COLO668 (cell line): Measurements from ENCODE around the gene APOH.

Source experiments
- DNase-seq: peaks from one replicate; lab custom pipeline; 2025; ENCODE audit not compliant: unreplicated experiment; lab: John Stamatoyannopoulos, UW

Gene APOH

DNA sequence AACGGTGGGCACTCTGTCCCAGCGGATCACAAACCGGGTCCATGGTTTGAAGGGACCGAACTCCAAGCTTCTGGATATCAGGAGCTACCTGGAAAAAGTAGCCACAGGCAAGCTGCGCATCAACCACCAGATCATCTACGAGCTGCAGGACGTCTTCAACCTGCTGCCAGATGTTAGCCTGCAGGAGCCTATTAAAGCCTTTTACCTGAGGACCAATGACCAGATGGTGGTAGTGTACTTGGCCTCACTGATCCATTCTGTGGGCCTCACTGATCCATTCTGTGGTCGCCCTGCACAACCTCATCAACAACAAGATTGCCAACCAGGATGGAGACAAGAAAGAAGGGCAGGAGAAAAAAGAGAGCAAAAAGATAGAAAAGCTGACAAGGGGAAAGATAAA lies 31.0 kb downstream of the APOH start:
- DNase-seq: no peak

GRCh38 chr17:66192378-66192687 lies 36.9 kb downstream of the APOH start:
- no peak for DNase-seq

GRCh38 chr17:66191593-66192377 lies 37.4 kb downstream of the APOH start, which contains the start of gene CEP112:
CEP112 (minus strand) TSS chr17:66192133.
- DNase-seq: peak; percentile 85

- no peak for DNase-seq
Measured at GRCh38 chr17:66190738-66191592, 38.2 kb downstream of the APOH start.

- DNase-seq: no peak
Measured at GRCh38 chr17:66187718-66188117, 41.5 kb downstream of the APOH start.

- DNase-seq: no peak
Measured at GRCh38 chr17:66185862-66186261, 43.4 kb downstream of the APOH start.

GRCh38 chr17:66184392-66184791 lies 44.8 kb downstream of the APOH start:
- no peak for DNase-seq

DNA sequence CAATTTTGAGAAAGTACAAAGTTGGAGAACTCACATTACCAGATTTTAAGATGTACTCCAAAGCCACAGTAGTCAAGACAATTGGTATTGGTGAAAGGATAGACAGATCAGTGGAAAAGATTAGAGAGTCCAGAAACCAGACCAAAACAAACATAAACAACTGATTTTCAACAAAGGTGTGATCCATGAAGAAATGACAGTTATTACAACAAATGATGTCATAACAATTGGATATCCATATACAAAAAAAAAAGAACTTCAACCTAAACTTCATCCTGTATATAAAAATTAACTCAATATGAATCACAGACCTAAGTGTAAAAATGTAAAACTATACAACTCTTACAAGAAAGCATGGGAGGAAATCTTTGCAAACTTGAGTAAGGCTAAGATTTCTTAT lies 45.7 kb downstream of the APOH start:
- DNase-seq: no peak

DNA sequence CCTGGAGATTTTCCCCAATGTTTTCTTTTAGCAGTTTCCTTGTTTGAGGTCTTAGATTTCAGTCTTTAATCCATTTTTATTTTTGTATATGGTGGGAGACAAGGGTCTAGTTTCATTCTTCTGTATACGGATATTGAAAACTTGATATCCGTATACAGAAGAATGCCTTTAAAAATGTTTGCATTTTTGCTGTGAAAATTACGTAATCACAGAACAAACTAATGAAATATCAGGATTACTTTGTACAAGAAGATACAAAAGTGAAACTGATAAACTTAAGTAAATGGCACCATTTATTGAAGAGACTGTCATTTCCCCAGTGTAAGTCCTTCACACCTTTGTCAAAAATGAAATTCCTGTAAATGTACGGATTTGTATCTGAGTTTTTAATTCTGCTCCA lies 50.6 kb downstream of the APOH start:
- no peak for DNase-seq

DNA sequence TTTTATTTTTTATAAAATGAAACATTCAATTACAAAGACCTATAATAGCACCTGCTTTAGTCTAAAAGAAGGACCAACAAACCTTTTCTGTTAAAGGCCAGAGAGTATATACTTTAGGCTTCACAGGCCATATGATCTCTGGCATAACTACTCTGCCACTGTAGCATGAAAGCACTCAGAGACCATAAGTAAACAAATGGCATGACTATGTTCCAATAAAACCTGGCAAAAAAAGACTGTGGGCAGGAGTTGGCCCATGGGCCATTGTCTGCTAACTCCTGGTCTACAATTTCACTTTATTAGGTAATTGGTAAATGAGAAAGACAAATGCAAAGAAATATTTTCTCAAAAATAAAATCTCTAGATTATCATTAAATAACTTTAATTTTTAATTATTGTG lies 52.2 kb downstream of the APOH start:
- DNase-seq: peak; percentile 32

- DNase-seq: no peak
Measured at GRCh38 chr17:66175892-66176291, 53.3 kb downstream of the APOH start.

GRCh38 chr17:66172691-66173223 lies 56.5 kb downstream of the APOH start:
- no peak for DNase-seq

DNA sequence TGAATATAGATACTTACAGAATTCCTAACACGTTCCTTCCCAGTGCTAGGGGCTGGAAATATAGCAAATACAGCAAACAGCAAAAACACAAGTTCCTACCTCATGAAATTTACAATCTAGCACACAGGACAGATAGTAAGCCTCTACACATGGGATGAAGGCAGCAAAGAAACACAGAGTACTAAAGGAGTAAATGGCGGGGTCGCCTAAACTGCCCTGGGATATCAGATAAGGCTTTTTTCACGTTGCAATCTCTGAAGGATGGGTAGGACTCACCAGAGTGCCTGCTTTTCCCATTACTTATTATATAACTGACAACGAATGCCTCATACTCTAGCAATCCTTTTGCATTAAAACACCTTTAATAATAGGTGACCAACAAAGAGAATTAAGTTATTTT lies 57.1 kb downstream of the APOH start:
- DNase-seq: no peak

DNA sequence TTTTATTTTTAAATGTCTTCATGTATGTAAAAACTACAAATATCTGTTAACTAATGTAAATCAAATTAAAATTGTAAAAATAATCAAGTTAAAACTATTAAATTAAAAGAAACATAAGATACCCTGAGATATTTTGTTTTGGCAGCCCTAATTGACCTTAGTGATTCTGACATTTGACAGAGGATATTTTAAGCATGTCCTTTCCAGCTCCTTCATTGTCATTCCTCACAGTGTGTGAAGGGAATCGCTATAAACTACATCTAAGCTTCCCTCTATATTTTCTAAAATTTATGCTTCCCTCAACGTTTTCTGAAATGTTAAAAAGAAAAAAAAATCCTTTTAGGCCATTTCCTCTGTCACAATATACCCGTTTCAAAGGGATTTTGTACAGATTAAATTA lies 57.5 kb downstream of the APOH start:
- no peak for DNase-seq

DNA sequence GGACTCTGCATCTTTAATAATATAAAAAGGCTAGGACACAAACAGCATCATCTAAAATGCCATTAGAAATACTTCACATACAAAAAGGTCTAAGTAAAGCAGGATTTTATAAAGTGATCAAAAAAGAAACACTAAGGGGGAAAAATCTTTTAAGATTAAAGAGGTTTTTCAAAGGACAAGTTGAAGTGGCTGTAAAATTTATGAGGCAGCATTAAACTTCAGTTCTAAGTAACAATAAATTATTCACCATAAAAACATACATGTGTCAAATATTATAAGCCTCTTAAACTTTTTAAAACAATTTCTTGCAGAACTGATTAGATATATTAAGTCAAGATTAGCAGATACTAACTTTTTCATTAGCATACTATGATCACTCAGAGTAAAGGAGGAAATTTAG lies 58.0 kb downstream of the APOH start:
- no peak for DNase-seq

DNA sequence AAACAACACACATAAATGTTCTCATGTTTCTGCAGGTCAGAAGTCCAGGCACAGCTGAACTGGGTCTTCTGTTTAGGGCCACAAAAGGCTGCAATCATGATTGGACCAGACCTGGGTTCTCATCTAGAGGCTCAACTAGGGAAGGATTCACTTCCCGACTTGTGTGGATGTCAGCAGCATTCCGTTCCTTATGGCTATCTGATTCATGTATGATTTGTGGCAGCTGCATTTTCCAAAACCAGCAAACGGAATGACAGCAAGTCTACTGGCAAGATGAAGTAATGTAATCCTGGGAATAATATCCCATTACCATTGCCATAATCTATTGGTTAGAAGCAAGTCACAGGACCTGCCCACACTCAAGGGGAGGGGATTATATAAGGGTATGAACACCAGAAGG lies 59.4 kb downstream of the APOH start:
- no peak for DNase-seq

DNA sequence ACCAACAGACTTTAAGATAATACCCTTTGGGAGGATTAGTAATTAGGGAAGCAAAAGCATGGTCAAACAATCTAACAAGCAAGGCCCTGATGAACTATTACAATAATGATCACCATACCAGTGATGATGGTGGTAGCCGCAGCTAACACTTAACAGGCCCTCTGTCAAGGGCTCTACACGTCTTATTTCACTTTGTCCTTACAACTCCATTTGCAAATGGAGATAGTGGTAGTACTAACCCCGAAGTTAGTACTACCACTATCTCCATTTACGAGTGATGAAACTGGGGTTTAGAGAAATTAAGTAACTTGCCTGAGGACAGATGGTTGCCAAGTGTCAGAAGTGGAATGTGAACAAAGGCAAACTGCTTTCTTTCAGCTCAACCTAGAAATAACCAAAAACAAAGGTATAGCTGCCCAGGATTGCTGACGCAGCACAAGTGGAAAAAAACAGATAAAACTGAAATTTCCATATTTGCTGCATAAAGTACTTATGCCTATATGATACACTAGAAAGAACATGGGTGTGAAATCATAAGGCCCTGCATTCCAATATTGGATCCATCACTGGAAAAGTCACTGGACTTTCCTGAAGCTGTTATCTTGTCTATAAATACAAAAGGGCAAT lies 61.9 kb downstream of the APOH start:
- DNase-seq: no peak

DNA sequence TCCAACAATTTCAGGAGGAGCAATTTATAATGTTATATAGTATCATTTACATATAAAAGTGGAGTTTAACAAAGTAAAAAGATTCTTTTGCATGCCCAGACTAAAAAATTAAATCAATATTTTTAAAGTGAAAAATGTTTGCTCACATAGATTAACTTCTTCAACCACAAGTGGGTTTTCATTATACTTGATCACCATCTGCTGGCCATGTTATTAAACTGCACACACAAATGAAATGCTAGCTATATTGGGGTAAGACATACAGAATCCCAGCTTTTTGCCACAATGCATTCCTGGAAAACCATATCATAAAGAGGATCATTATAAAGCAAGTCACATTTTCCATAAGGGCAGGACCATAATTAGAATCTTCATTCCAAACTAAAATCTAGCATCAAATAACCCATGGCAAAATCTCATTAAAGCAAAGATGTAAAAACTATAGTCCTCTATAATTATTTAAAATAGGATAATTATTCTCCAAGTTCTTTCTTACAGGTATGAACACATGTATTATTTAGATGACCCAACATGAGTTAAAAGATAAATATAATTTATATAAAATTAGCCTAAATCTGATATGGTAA lies 63.6 kb downstream of the APOH start:
- peak; percentile 3 for DNase-seq
